Keratinocyte (primary cell): ENCODE data around the gene CAMK2D. TPM values are rescaled to one million over a fixed set of nuclear protein-coding genes. Genes with fewer than 3 reads are reported as not detected.

Source experiments
- DNase-seq: peaks from one replicate; pipeline ENCODE4 v3.0.0-alpha.2; 2011; ENCODE audit warnings: low read depth, missing footprints, low spot score
- FAIRE-seq: peaks from 2 replicates; lab custom pipeline; 2011; peaks lifted over from hg19 to GRCh38; lab: Jason Lieb, UNC
- H2AFZ ChIP-seq: 2 replicates; pipeline ENCODE4 v1.6.0; 2012; ENCODE audit warnings: low read length, control low read depth, inconsistent platforms; ENCODE audit not compliant: control insufficient read depth
- H3K27ac ChIP-seq: 2 replicates; pipeline ENCODE4 v1.5.1; 2011; ENCODE audit warnings: low read length; ENCODE audit not compliant: control insufficient read depth, insufficient read depth
- H3K27me3 ChIP-seq: 3 replicates; pipeline ENCODE4 v1.6.0; 2011; ENCODE audit warnings: low read length; ENCODE audit not compliant: control insufficient read depth, insufficient read depth; ENCODE audit errors: extremely low read depth
- H3K36me3 ChIP-seq, 2 experiments: 2 replicates in 1 of 2; 3 replicates in 1 of 2; pipeline ENCODE4 v1.5.1; 2011; ENCODE audit warnings: low read length in 2 of 2, mild to moderate bottlenecking in 1 of 2; ENCODE audit not compliant: control insufficient read depth in 2 of 2, insufficient read depth in 2 of 2; ENCODE audit errors: extremely low read depth in 1 of 2
- H3K4me1 ChIP-seq: 3 replicates; pipeline ENCODE4 v1.5.1; 2011; ENCODE audit warnings: low read length; ENCODE audit not compliant: control insufficient read depth, insufficient read depth; ENCODE audit errors: extremely low read depth
- H3K4me2 ChIP-seq: 3 replicates; pipeline ENCODE4 v1.6.0; 2011; ENCODE audit warnings: low read depth, low read length; ENCODE audit not compliant: control insufficient read depth, insufficient read depth; ENCODE audit errors: extremely low read depth
- H3K4me3 ChIP-seq, 3 experiments: fragments of 200-600 bp in 1 of 3; sonication (generic) in 1 of 3; 2 replicates in 2 of 3; 3 replicates in 1 of 3; pipeline ENCODE4 v1.5.1; 2011 to 2016; ENCODE audit warnings: low read length in 3 of 3, mild to moderate bottlenecking in 3 of 3, control low read depth in 2 of 3, inconsistent platforms in 1 of 3, low read depth in 1 of 3, mixed read lengths in 1 of 3, mixed run types in 1 of 3, moderate library complexity in 1 of 3; ENCODE audit not compliant: control insufficient read depth in 2 of 3, insufficient read depth in 2 of 3; ENCODE audit errors: extremely low read depth in 1 of 3
- H3K79me2 ChIP-seq: 2 replicates; pipeline ENCODE4 v1.6.0; 2012; ENCODE audit warnings: low read length; ENCODE audit not compliant: control insufficient read depth, insufficient read depth
- H3K9ac ChIP-seq: 3 replicates; pipeline ENCODE4 v1.6.0; 2011; ENCODE audit warnings: low read length; ENCODE audit not compliant: control insufficient read depth, insufficient read depth; ENCODE audit errors: extremely low read depth
- H3K9me1 ChIP-seq: 3 replicates; pipeline ENCODE4 v1.6.0; 2011; ENCODE audit warnings: low read length; ENCODE audit not compliant: control insufficient read depth, insufficient read depth; ENCODE audit errors: extremely low read depth
- H3K9me3 ChIP-seq: 2 replicates; pipeline ENCODE4 v1.5.1; 2012; ENCODE audit warnings: low read depth, low read length; ENCODE audit not compliant: control insufficient read depth
- H4K20me1 ChIP-seq: 3 replicates; pipeline ENCODE4 v1.6.0; 2011; ENCODE audit warnings: low read length; ENCODE audit not compliant: control insufficient read depth, insufficient read depth; ENCODE audit errors: extremely low read depth
- CTCF ChIP-seq, 3 experiments: IDR thresholded peaks in 1 of 3; conservative IDR thresholded peaks in 1 of 3; optimal IDR thresholded peaks in 1 of 3; 2 replicates in 2 of 3; 3 replicates in 1 of 3; pipeline versions ENCODE3 to v1.5.1; 2011; ENCODE audit warnings: low read length in 3 of 3, mild to moderate bottlenecking in 3 of 3, moderate library complexity in 2 of 3, control low read depth in 1 of 3, inconsistent platforms in 1 of 3; ENCODE audit not compliant: insufficient read depth in 2 of 3; ENCODE audit errors: extremely low read depth in 1 of 3
- EZH2 ChIP-seq: IDR thresholded peaks from one replicate; pipeline ENCODE4 v1.6.1; 2012; ENCODE audit warnings: inconsistent platforms, mild to moderate bottlenecking, low read length, moderate library complexity
- dilution Hi-C: fragments of 300-500 bp; cut with MboI; formaldehyde crosslinking; loops from one replicate; pipeline ENCODE4 v1.7.0; 2020; ENCODE audit warnings: low sequenced_read_pairs; ENCODE audit not compliant: extremely low pct_ligation_motif_present
- polyA plus RNA-seq, 5 experiments: library from polyadenylated mRNA; depleted of rRNA in 3 of 5; stranded (reverse) in 3 of 5; stranded (forward) in 1 of 5; unstranded in 1 of 5; fragments of >200 nt; gene quantifications; 1 replicate in 1 of 5; 2 replicates in 3 of 5; 3 replicates in 1 of 5; pipeline versions ENCODE4 v1.2.1 to v1.2.3, GENCODE V29; 2011 to 2012; ENCODE audit warnings: missing spikeins in 2 of 5, low read depth in 1 of 5, low replicate concordance in 1 of 5

The CAMK2D gene
- polyA plus RNA-seq, 1 donor (not counting 4 experiments of a cell fraction or from before 2014, with no cell fraction given), result 18.8 TPM

DNA sequence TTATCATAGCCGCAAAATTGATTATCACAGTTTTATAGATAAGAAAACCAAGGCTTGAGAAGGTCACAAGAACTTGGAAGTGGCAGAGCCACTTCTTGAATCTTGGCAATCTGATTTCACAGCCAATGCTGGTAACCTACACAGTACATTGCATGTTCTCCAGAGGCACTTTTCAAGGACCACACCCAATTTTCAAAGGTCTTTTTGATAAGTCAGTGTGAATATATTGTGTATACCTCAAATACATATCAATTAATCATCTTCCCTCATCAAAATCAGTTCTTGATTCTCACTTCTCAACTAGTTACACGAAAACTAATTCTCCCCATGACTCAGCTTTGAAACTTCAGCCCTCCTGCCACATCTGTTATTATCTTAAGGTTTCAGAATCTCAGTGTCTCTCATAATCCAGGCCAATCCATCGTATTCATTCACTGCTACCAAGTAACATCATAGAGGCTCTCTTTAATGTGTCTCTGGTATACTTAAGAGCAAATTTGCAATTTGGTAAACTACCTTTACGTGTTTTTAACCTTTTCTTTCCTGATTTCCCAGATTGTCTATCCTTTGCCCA is 16.8 kb downstream of the CAMK2D start:
- Histone ChIP-seq H2AFZ (no peak overlapping the region), H3K9me3 (no peaks in the 10 kb centered on the region), H3K36me3 (no peaks in the 10 kb centered on the region), H3K4me2 (no peak overlapping the region), H4K20me1 (no peaks in the 10 kb centered on the region), H3K4me1 (no peaks in the 10 kb centered on the region), H3K79me2 (no peaks in the 10 kb centered on the region), H3K4me3 (no peak overlapping the region), H3K27me3 (no peaks in the 10 kb centered on the region), H3K9ac (no peak overlapping the region), H3K9me1 (no peaks in the 10 kb centered on the region), H3K27ac (no peak overlapping the region)
- dilution Hi-C loops, result no loop called here
- FAIRE-seq, result no peak
- no peak for DNase-seq
- TF ChIP-seq CTCF (optimal IDR thresholded peaks at IDR 0.05 in 1 of 3, IDR thresholded peaks at IDR 0.05 in 1 of 3, conservative IDR thresholded peaks at IDR 0.05 in 1 of 3; ENCODE audit: extremely low read depth in 1 of 3, insufficient read depth in 2 of 3, low read length in 3 of 3), result no peak
- TF ChIP-seq EZH2, result no peak

DNA sequence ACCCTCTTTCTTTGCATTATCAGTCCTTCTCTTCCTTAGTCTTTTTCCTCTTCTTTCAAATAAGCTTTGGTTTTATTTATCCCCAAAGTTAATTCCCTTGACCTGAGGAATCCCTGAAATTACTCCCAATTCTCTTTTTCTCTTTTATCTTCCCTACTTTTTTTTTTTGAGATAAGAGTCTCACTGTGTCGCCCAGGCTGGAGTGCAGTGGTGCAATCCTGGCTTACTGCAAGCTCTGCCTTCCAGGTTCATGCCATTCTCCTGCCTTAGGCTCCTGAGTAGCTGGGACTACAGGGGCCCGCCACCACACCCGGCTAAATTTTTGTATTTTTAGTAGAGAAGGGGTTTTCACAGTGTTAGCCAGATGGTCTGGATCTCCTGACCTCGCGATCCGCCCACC is 17.8 kb downstream of the CAMK2D start:
- Histone ChIP-seq H3K27me3 (no peaks in the 10 kb centered on the region), H3K9ac (no peak overlapping the region), H3K9me1 (no peaks in the 10 kb centered on the region), H3K27ac (no peak overlapping the region), H4K20me1 (no peaks in the 10 kb centered on the region), H3K36me3 (no peaks in the 10 kb centered on the region), H3K4me1 (no peaks in the 10 kb centered on the region), H3K9me3 (no peaks in the 10 kb centered on the region), H3K4me2 (no peak overlapping the region), H3K4me3 (no peak overlapping the region), H3K79me2 (no peaks in the 10 kb centered on the region), H2AFZ (no peak overlapping the region)
- TF ChIP-seq CTCF (optimal IDR thresholded peaks at IDR 0.05 in 1 of 3, IDR thresholded peaks at IDR 0.05 in 1 of 3, conservative IDR thresholded peaks at IDR 0.05 in 1 of 3; ENCODE audit: extremely low read depth in 1 of 3, insufficient read depth in 2 of 3, low read length in 3 of 3) (no peak), EZH2 (no peak)
- dilution Hi-C loops, result no loop called here
- FAIRE-seq, result no peak
- no peak for DNase-seq
